Measurements from ENCODE around the gene PPM1J.

GRCh38 chr1:112689842-112690237 is 25.3 kb downstream of the PPM1J start:
- no peak for TF ChIP-seq CTCF (IDR thresholded peaks at IDR 0.05)
- no peak for TF ChIP-seq EP300 (IDR thresholded peaks at IDR 0.05)
